PFSK-1 (cell line): Measurements from ENCODE around the gene TSPAN5.

Source experiments
- FOXP2 ChIP-seq: optimal IDR thresholded peaks from 2 replicates; pipeline ENCODE3; 2011; ENCODE audit warnings: borderline replicate concordance, control low read depth, inconsistent platforms; ENCODE audit not compliant: insufficient read depth; ENCODE audit errors: extremely low read length, extremely low read depth
- POLR2AphosphoS5 ChIP-seq: IDR thresholded peaks from 2 replicates; pipeline ENCODE4 v1.6.1; 2012; ENCODE audit warnings: low read depth, mild to moderate bottlenecking, control low read depth, low read length, moderate library complexity
- SIN3A ChIP-seq: IDR thresholded peaks from 2 replicates; pipeline ENCODE4 v1.6.1; 2012; ENCODE audit warnings: mild to moderate bottlenecking, low read length, moderate library complexity, borderline replicate concordance; ENCODE audit not compliant: insufficient read depth
- TAF1 ChIP-seq: IDR thresholded peaks from 2 replicates; pipeline ENCODE4 v1.6.1; 2012; ENCODE audit warnings: low read length, control low read depth, borderline replicate concordance; ENCODE audit not compliant: insufficient read depth
- TF ChIP-seq, protein P1 (sequence below), 2 experiments: IDR thresholded peaks; 2 replicates each; pipeline versions ENCODE4 v1.6.1 to v1.8.0; 2011 to 2012; ENCODE audit warnings: low read depth in 2 of 2, low read length in 2 of 2, control low read depth in 1 of 2, inconsistent platforms in 1 of 2, mild to moderate bottlenecking in 1 of 2, moderate library complexity in 1 of 2; ENCODE audit not compliant: insufficient read depth in 1 of 2

TSPAN5 gene

DNA sequence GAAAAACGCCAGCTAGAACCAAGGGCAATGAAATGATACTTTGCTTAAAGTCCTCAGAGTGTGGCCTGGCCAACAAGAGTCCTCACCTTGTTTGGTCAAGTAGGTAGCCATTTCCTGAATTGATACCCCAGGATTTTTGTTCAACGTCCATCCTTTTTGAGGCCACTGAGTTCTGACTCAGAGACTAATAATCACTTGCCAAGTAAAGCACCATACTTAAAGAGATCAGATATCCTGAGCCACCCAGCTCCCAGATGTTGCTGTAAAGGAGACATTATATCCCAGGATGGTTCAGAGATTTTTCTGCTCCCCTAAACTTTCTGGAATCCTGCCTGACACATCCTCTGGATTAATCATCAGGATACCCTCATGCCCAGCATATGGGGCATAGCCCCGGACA, 206.3 kb downstream of the TSPAN5 start:
- TF ChIP-seq, protein P1, sequence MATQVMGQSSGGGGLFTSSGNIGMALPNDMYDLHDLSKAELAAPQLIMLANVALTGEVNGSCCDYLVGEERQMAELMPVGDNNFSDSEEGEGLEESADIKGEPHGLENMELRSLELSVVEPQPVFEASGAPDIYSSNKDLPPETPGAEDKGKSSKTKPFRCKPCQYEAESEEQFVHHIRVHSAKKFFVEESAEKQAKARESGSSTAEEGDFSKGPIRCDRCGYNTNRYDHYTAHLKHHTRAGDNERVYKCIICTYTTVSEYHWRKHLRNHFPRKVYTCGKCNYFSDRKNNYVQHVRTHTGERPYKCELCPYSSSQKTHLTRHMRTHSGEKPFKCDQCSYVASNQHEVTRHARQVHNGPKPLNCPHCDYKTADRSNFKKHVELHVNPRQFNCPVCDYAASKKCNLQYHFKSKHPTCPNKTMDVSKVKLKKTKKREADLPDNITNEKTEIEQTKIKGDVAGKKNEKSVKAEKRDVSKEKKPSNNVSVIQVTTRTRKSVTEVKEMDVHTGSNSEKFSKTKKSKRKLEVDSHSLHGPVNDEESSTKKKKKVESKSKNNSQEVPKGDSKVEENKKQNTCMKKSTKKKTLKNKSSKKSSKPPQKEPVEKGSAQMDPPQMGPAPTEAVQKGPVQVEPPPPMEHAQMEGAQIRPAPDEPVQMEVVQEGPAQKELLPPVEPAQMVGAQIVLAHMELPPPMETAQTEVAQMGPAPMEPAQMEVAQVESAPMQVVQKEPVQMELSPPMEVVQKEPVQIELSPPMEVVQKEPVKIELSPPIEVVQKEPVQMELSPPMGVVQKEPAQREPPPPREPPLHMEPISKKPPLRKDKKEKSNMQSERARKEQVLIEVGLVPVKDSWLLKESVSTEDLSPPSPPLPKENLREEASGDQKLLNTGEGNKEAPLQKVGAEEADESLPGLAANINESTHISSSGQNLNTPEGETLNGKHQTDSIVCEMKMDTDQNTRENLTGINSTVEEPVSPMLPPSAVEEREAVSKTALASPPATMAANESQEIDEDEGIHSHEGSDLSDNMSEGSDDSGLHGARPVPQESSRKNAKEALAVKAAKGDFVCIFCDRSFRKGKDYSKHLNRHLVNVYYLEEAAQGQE (IDR thresholded peaks at IDR 0.05; ENCODE audit: insufficient read depth in 1 of 2, low read depth in 2 of 2, low read length in 2 of 2): no peak
- TF ChIP-seq SIN3A (no peak), POLR2AphosphoS5 (no peak), TAF1 (no peak), FOXP2 (no peak)

GRCh38 chr4:98448908-98449307, 209.5 kb downstream of the TSPAN5 start:
- TF ChIP-seq FOXP2 (no peak), TAF1 (no peak), POLR2AphosphoS5 (no peak), SIN3A (no peak)
- TF ChIP-seq, protein P1 (IDR thresholded peaks at IDR 0.05; ENCODE audit: insufficient read depth in 1 of 2, low read depth in 2 of 2, low read length in 2 of 2): no peak

- TF ChIP-seq POLR2AphosphoS5 (no peak), FOXP2 (no peak), SIN3A (no peak), TAF1 (no peak)
- TF ChIP-seq, protein P1 (IDR thresholded peaks at IDR 0.05; ENCODE audit: insufficient read depth in 1 of 2, low read depth in 2 of 2, low read length in 2 of 2): no peak
These were observed 210.8 kb downstream of the TSPAN5 start for GRCh38 chr4:98447648-98448047.

DNA sequence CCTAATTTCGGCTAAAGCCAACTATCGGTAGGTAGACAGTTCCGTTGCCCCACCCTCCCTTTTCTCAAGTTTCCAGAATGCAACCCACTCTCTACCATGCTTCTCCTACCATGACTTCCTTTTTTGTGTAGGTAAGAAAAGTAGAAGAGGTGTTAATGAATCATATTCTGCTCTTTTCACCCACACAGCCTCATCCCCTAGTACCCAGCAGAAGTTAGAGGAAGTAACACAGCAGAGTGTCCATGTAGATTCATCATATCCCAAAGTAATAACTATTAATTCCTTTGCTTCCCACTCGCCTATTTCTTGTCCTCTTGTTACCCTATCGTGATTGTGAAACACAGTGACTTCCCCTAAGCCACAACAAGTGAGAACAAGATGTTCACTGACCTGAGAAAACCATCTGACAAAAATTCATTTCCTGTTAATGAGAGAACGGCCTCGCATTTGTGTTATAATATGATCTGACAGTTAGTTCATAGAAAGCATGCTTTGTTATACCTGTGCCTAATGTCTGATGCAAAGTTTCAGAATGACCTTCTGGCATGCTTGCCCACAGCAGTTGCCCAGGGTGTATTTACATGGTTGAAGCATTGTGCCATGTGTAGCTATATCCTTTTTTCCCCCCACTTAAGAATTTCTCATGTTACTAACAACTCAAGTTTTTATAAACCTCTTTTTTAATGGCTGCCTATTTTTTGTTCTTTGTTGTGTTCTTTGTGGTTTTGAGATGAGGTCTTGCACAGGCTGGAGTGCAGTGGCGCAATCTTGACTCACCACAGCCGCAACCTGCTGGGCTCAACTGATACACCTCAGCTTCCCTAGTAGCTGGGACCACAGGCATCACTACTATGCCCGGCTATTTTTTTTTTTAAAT, 211.7 kb downstream of the TSPAN5 start:
- no peak for TF ChIP-seq FOXP2
- TF ChIP-seq SIN3A: no peak
- TF ChIP-seq, protein P1 (IDR thresholded peaks at IDR 0.05; ENCODE audit: insufficient read depth in 1 of 2, low read depth in 2 of 2, low read length in 2 of 2): no peak
- no peak for TF ChIP-seq TAF1
- TF ChIP-seq POLR2AphosphoS5: no peak

GRCh38 chr4:98444371-98444770, 214.0 kb downstream of the TSPAN5 start:
- TF ChIP-seq, protein P1 (IDR thresholded peaks at IDR 0.05; ENCODE audit: insufficient read depth in 1 of 2, low read depth in 2 of 2, low read length in 2 of 2): no peak
- no peak for TF ChIP-seq FOXP2
- no peak for TF ChIP-seq SIN3A
- no peak for TF ChIP-seq TAF1
